ENCODE data around the gene CCDC134. TPM values are rescaled to one million over a fixed set of nuclear protein-coding genes. Genes with fewer than 3 reads are reported as not detected.

CCDC134 gene
- total and polyA plus RNA-seq, 2 donors (not counting 1 experiment from before 2014, with no cell fraction given), result 3.0 to 13.7 TPM

DNA sequence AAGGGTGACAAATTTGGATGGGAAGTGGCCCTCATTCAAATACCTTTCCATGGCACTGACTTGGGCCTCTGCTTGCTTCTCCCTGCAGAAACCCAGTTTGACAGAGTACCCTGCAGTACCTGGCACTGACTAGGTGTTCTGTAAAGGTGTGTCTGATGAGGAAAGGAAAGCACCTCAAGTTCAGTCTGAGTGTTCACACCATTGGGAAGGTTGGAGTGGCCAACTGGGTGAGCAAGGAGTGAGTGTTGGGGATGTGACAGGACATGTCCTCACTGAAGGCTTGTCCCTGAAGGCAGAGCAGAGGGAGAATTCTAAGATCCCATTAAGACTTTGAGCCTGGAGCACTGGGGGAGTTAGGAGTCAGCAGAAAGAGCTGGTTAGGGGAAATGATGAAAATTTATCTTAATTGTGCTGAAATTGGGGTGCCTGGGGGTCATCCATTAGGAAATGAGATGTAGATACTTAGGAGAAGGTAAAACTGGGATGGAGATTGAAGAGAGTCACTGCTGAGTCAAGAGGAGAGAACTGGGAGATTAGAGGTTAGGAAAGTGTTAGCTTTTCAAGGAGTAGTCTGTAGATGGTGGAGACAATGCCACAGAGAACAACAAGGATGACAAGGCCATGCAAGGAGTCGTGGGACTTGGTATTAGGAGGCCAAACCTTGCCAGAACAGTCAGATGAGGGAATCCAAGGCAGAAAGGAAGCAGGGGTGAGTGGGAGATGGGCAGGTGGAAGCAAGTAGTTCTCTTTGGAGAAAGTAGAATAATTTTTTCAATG lies 38.6 kb downstream of the CCDC134 start:
- peaks cover 69% of the 10 kb centered on the region for H3K79me2 ChIP-seq (ENCODE audit: control insufficient read depth, insufficient read depth, low read length)
- no peaks in the 10 kb centered on the region for H3K27me3 ChIP-seq (ENCODE audit: control insufficient read depth, insufficient read depth, low read length)
- H3K9me3 ChIP-seq (ENCODE audit: control insufficient read depth, insufficient read depth, low read depth, low read length), result no peaks in the 10 kb centered on the region
- no peak overlapping the region for H3K27ac ChIP-seq (ENCODE audit: insufficient read depth, low read length)
- peaks cover 9% of the 10 kb centered on the region for H4K20me1 ChIP-seq (ENCODE audit: control insufficient read depth, extremely low read depth, insufficient read depth, low read length)
- TF ChIP-seq CTCF (conservative IDR thresholded peaks at IDR 0.05 in 1 of 2, IDR thresholded peaks at IDR 0.05 in 1 of 2; ENCODE audit: low read depth in 1 of 2, low read length in 2 of 2), result no peak
- TF ChIP-seq EZH2 (IDR thresholded peaks at IDR 0.05; ENCODE audit: low read length, missing control alignments), result no peak
- no peak overlapping the region for H2AFZ ChIP-seq (ENCODE audit: low read length)
- peaks cover 4% of the 10 kb centered on the region for H3K4me1 ChIP-seq (ENCODE audit: control insufficient read depth, extremely low read depth, insufficient read depth, low read length)
- peaks cover 14% of the 10 kb centered on the region for H3K36me3 ChIP-seq (ENCODE audit: control insufficient read depth, insufficient read depth, low read length)
- H3K4me3 ChIP-seq (replicated peaks in 1 of 4; ENCODE audit: control extremely low read depth in 1 of 4, insufficient read depth in 1 of 4, low read depth in 3 of 4, low read length in 4 of 4), result no peak overlapping the region
- no peak overlapping the region for H3K4me2 ChIP-seq (ENCODE audit: extremely low read depth, insufficient read depth, low read length)
- no peak for DNase-seq (ENCODE audit: low read depth in 2 of 2)
- no peak overlapping the region for H3K9ac ChIP-seq (ENCODE audit: insufficient read depth, low read length)

DNA sequence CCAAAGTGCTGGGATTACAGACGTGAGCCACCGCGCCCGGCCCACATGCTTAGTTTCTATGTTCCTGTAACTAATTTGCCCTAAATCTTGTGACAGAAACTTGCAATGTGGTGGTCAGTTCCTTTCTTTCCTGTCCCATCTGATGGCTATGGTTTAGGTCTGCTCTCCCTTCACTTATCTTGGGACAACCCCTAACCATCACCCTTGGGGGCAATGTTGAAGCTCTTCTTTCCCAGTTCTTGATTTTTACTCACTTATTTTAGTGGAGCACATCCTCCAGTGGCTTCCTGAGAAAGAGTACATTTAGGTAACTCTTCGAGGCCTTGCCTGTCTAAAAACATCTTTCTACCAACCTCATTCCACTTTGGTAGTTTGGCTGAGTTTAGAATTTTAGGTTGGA lies 39.7 kb downstream of the CCDC134 start:
- no peak for DNase-seq (ENCODE audit: low read depth in 2 of 2)
- Histone ChIP-seq H3K27ac (ENCODE audit: insufficient read depth, low read length) (no peak overlapping the region), H3K4me1 (ENCODE audit: control insufficient read depth, extremely low read depth, insufficient read depth, low read length) (no peaks in the 10 kb centered on the region), H3K9me3 (ENCODE audit: control insufficient read depth, insufficient read depth, low read depth, low read length) (no peaks in the 10 kb centered on the region), H3K9ac (ENCODE audit: insufficient read depth, low read length) (no peak overlapping the region), H3K27me3 (ENCODE audit: control insufficient read depth, insufficient read depth, low read length) (no peaks in the 10 kb centered on the region), H3K4me2 (ENCODE audit: extremely low read depth, insufficient read depth, low read length) (no peak overlapping the region), H2AFZ (ENCODE audit: low read length) (no peak overlapping the region), H3K36me3 (ENCODE audit: control insufficient read depth, insufficient read depth, low read length) (peaks cover 14% of the 10 kb centered on the region), H3K79me2 (ENCODE audit: control insufficient read depth, insufficient read depth, low read length) (peaks cover 71% of the 10 kb centered on the region), H4K20me1 (ENCODE audit: control insufficient read depth, extremely low read depth, insufficient read depth, low read length) (peaks cover 9% of the 10 kb centered on the region), H3K4me3 (replicated peaks in 1 of 4; ENCODE audit: control extremely low read depth in 1 of 4, insufficient read depth in 1 of 4, low read depth in 3 of 4, low read length in 4 of 4) (no peak overlapping the region)
- TF ChIP-seq CTCF (conservative IDR thresholded peaks at IDR 0.05 in 1 of 2, IDR thresholded peaks at IDR 0.05 in 1 of 2; ENCODE audit: low read depth in 1 of 2, low read length in 2 of 2), result no peak
- no peak for TF ChIP-seq EZH2 (IDR thresholded peaks at IDR 0.05; ENCODE audit: low read length, missing control alignments)

DNA sequence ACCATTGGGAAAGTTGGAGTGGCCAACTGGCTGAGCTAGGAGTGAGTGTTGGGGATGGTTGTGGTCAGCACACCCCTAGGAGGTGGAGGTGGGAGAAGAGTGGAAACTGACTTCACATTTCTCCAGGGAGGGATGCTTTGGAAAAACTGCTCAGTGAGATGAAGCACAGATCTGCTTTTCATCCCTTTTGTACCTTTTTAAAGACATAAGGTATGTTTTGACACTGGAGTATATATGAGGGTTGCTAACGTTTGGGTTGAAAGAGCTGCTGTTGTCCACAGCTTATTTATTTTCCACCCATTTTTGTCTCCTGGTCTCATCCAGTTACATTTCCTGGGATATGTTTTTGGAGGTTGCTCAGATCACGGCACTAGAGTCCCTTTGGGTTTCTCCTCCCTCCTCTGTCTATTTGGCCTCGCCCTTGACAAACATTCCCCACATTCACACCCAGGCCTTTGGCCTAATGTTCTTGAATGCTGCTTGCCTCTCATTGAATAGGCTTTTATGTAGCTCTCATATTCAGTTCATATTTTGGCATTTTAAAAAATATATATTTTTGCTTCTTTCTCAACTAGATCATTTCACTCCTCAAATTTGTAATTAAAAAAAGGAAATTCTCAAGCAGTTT lies 40.7 kb downstream of the CCDC134 start:
- TF ChIP-seq CTCF (conservative IDR thresholded peaks at IDR 0.05 in 1 of 2, IDR thresholded peaks at IDR 0.05 in 1 of 2; ENCODE audit: low read depth in 1 of 2, low read length in 2 of 2) (no peak), EZH2 (IDR thresholded peaks at IDR 0.05; ENCODE audit: low read length, missing control alignments) (no peak)
- DNase-seq (ENCODE audit: low read depth in 2 of 2), result no peak
- Histone ChIP-seq H3K27me3 (ENCODE audit: control insufficient read depth, insufficient read depth, low read length) (no peaks in the 10 kb centered on the region), H3K4me1 (ENCODE audit: control insufficient read depth, extremely low read depth, insufficient read depth, low read length) (no peaks in the 10 kb centered on the region), H3K4me3 (replicated peaks in 1 of 4; ENCODE audit: control extremely low read depth in 1 of 4, insufficient read depth in 1 of 4, low read depth in 3 of 4, low read length in 4 of 4) (no peak overlapping the region), H3K79me2 (ENCODE audit: control insufficient read depth, insufficient read depth, low read length) (peaks cover 73% of the 10 kb centered on the region), H3K27ac (ENCODE audit: insufficient read depth, low read length) (no peak overlapping the region), H3K9me3 (ENCODE audit: control insufficient read depth, insufficient read depth, low read depth, low read length) (no peaks in the 10 kb centered on the region), H2AFZ (ENCODE audit: low read length) (no peak overlapping the region), H3K36me3 (ENCODE audit: control insufficient read depth, insufficient read depth, low read length) (peaks cover 14% of the 10 kb centered on the region), H3K4me2 (ENCODE audit: extremely low read depth, insufficient read depth, low read length) (no peak overlapping the region), H4K20me1 (ENCODE audit: control insufficient read depth, extremely low read depth, insufficient read depth, low read length) (peaks cover 9% of the 10 kb centered on the region), H3K9ac (ENCODE audit: insufficient read depth, low read length) (no peak overlapping the region)
